GM19328 (cell line): ENCODE data around the gene MEAF6.
"Not testable (repeated sequence)": the region's sequence is repeated elsewhere in the genome, so short reads cannot be mapped to it uniquely, and the experiment has no call there.

ENCODE experiments used
- ATAC-seq: cut with Tn5 transposase; IDR thresholded peaks from one replicate; pipeline ENCODE4 v1.9.1; 2021; ENCODE audit warnings: mild to moderate bottlenecking, moderate library complexity; ENCODE audit not compliant: unreplicated experiment

MEAF6 gene

GRCh38 chr1:37514350-37515184 is at the start of gene MEAF6:
MEAF6 (minus strand) TSS chr1:37514766; CDS start chr1:37514746, 20 bp downstream.
- ATAC-seq, result peak; percentile 87

- ATAC-seq, result no peak
Measured at GRCh38 chr1:37562984-37563383, 48.4 kb upstream of the MEAF6 start.

- ATAC-seq, result no peak
Measured at GRCh38 chr1:37561133-37562132, 46.9 kb upstream of the MEAF6 start.

- ATAC-seq, result no peak
Measured at GRCh38 chr1:37560401-37561132, 46.0 kb upstream of the MEAF6 start.

GRCh38 chr1:37559957-37560379 is 45.4 kb upstream of the MEAF6 start:
- ATAC-seq, result not testable (repeated sequence)

- ATAC-seq, result no peak
Measured at GRCh38 chr1:37559080-37559479, 44.5 kb upstream of the MEAF6 start.

- ATAC-seq, result no peak
Measured at GRCh38 chr1:37558411-37558810, 43.8 kb upstream of the MEAF6 start.

- no peak for ATAC-seq
Measured at GRCh38 chr1:37557402-37557801, 42.8 kb upstream of the MEAF6 start.

- ATAC-seq, result no peak
Measured at GRCh38 chr1:37556712-37557196, 42.2 kb upstream of the MEAF6 start, which contains the start of gene DNALI1. DNALI1 (plus strand) TSS chr1:37556940; CDS start chr1:37556995, 55 bp downstream.

GRCh38 chr1:37553927-37554808 is 39.6 kb upstream of the MEAF6 start, which contains the start of gene SNIP1:
SNIP1 (minus strand) TSS chr1:37554293; CDS start chr1:37554229, 64 bp downstream.
- ATAC-seq, result peak; percentile 76

GRCh38 chr1:37553598-37553926 is 39.0 kb upstream of the MEAF6 start:
- ATAC-seq, result no peak

GRCh38 chr1:37549341-37549740 is 34.8 kb upstream of the MEAF6 start:
- no peak for ATAC-seq

- ATAC-seq, result no peak
Measured at GRCh38 chr1:37545019-37545418, 30.5 kb upstream of the MEAF6 start.

- ATAC-seq, result no peak
Measured at GRCh38 chr1:37544530-37544929, 30.0 kb upstream of the MEAF6 start.

GRCh38 chr1:37540036-37540785 is 25.6 kb upstream of the MEAF6 start:
- no peak for ATAC-seq

GRCh38 chr1:37539154-37539553 is 24.6 kb upstream of the MEAF6 start:
- not testable (repeated sequence) for ATAC-seq

- ATAC-seq, result no peak
Measured at GRCh38 chr1:37537378-37537777, 22.8 kb upstream of the MEAF6 start.

- no peak for ATAC-seq
Measured at GRCh38 chr1:37533317-37534093, 18.9 kb upstream of the MEAF6 start.
